BJ (cell line): ENCODE results near the gene TEDC2. TPM values are rescaled to one million over a fixed set of nuclear protein-coding genes. Genes with fewer than 3 reads are reported as not detected.

Source experiments
- CTCF ChIA-PET: fragments of 350-600 bp; formaldehyde crosslinking; extraction: SDS; loops from one replicate; lab custom pipeline; 2021; ENCODE audit warnings: antibody characterized with exemption, inconsistent platforms; lab: Yijun Ruan, JAX
- POLR2A ChIA-PET: fragments of 300-600 bp; sonication (Branson Sonifier 250); formaldehyde crosslinking; extraction: SDS; loops from one replicate; lab custom pipeline; 2021; ENCODE audit warnings: antibody characterized with exemption; lab: Charles Lee
- DNase-seq: peaks from one replicate; pipeline ENCODE4 v3.0.0-alpha.2; 2011; ENCODE audit warnings: low read depth
- H3K27me3 ChIP-seq: 2 replicates; pipeline ENCODE4 v1.6.0; 2011; ENCODE audit warnings: low read length; ENCODE audit not compliant: control insufficient read depth, insufficient read depth
- H3K36me3 ChIP-seq: 2 replicates; pipeline ENCODE4 v1.5.1; 2011; ENCODE audit warnings: low read length; ENCODE audit not compliant: control insufficient read depth, insufficient read depth
- H3K4me3 ChIP-seq: 2 replicates; pipeline ENCODE4 v1.5.1; 2011; ENCODE audit warnings: low read depth, mild to moderate bottlenecking, control low read depth, low read length
- CTCF ChIP-seq: IDR thresholded peaks from 2 replicates; pipeline ENCODE4 v1.5.1; 2011; ENCODE audit warnings: low read depth, mild to moderate bottlenecking, control low read depth, inconsistent platforms, low read length, moderate library complexity; ENCODE audit not compliant: insufficient read depth
- polyA plus RNA-seq: library from polyadenylated mRNA; depleted of rRNA; stranded (reverse); fragments of >200 nt; gene quantifications from 2 replicates; pipeline ENCODE4 v1.2.3, GENCODE V29; 2011

Gene TEDC2
- polyA plus RNA-seq, 1 experiment: 3.7 TPM

GRCh38 chr16:2427526-2427925, 32.4 kb upstream of the TEDC2 start:
- H3K4me3 ChIP-seq: no peak overlapping the region
- no peaks in the 10 kb centered on the region for H3K36me3 ChIP-seq
- DNase-seq: no peak
- ChIA-PET POLR2A (no interaction called here), CTCF (interaction anchor here (1.2 to 2.2 kb wide), 3 partner anchors 11 to 87 kb away, joined by 3 to 14 read pairs (median 5); partner anchors contain the start of gene ABCA3)
- no peak for TF ChIP-seq CTCF
- H3K27me3 ChIP-seq: no peaks in the 10 kb centered on the region

- ChIA-PET CTCF (interaction anchor here (0.6 to 2.2 kb wide), 3 partner anchors 12 to 159 kb away, joined by 3 to 14 read pairs (median 5); no protein-coding TSS in a partner anchor), POLR2A (no interaction called here)
- no peak for DNase-seq
Observed at GRCh38 chr16:2428051-2428783, 31.7 kb upstream of the TEDC2 start.

GRCh38 chr16:2428784-2429033, 31.2 kb upstream of the TEDC2 start:
- Histone ChIP-seq H3K36me3 (peaks cover 6% of the 10 kb centered on the region), H3K4me3 (peak overlapping the region; percentile 91), H3K27me3 (no peaks in the 10 kb centered on the region)
- no peak for TF ChIP-seq CTCF
- POLR2A ChIA-PET: no interaction called here
- CTCF ChIA-PET: interaction anchor here (2.2 kb wide), 1 partner anchor 72 kb away, joined by 14 read pairs; no protein-coding TSS in a partner anchor
- no peak for DNase-seq

More at GRCh38 chr16:2428051-2428783, 31.7 kb upstream of the TEDC2 start:
- Histone ChIP-seq H3K36me3 (peaks cover 5% of the 10 kb centered on the region), H3K27me3 (no peaks in the 10 kb centered on the region), H3K4me3 (peak overlapping the region; percentile 91)
- TF ChIP-seq CTCF: peak; percentile 47

- POLR2A ChIA-PET: no interaction called here
- no peak for TF ChIP-seq CTCF
Observed at GRCh38 chr16:2429034-2429770, 30.7 kb upstream of the TEDC2 start, which contains the start of gene CCNF. TSS of gene CCNF (plus strand) at chr16:2429447. CDS start at chr16:2429482, 35 bp downstream.

More at GRCh38 chr16:2429034-2429770, 30.7 kb upstream of the TEDC2 start, which contains the start of gene CCNF:
- Histone ChIP-seq H3K4me3 (peak within 1 kb of the TSS; percentile 91), H3K36me3 (peaks cover 6% of the 10 kb centered on the region), H3K27me3 (no peaks in the 10 kb centered on the region)
- CTCF ChIA-PET: interaction anchor here (0.7 to 2.2 kb wide), 5 partner anchors 18 to 89 kb away, joined by 3 to 14 read pairs (median 4); partner anchors contain the start of gene ABCA3
- peak; percentile 67 for DNase-seq
